Ishikawa (cell line): ENCODE measurements around the gene GABRR3.
A peak's percentile ranks its signal among the peaks of the same experiment; 100 is the strongest.

ENCODE experiments used
- CEBPB ChIP-seq: IDR thresholded peaks from 2 replicates; pipeline ENCODE4 v1.6.1; 2012
- CREB1 ChIP-seq: IDR thresholded peaks from 2 replicates; pipeline ENCODE4 v1.6.1; 2012; ENCODE audit warnings: low read depth
- EGR1 ChIP-seq: IDR thresholded peaks from 2 replicates; pipeline ENCODE4 v1.6.1; 2012
- EP300 ChIP-seq: IDR thresholded peaks from 2 replicates; pipeline ENCODE4 v1.6.1; 2012; ENCODE audit warnings: borderline replicate concordance
- FOXM1 ChIP-seq: IDR thresholded peaks from 2 replicates; pipeline ENCODE4 v1.6.1; 2012; ENCODE audit warnings: low read depth, borderline replicate concordance
- MAX ChIP-seq: IDR thresholded peaks from 2 replicates; pipeline ENCODE4 v1.6.1; 2012
- NFIC ChIP-seq: IDR thresholded peaks from 2 replicates; pipeline ENCODE4 v1.6.1; 2012
- RAD21 ChIP-seq: IDR thresholded peaks from 2 replicates; pipeline ENCODE4 v1.6.1; 2012; ENCODE audit warnings: low read depth
- REST ChIP-seq: IDR thresholded peaks from 2 replicates; pipeline ENCODE4 v1.6.1; 2012; ENCODE audit warnings: low read depth, mild to moderate bottlenecking
- TAF1 ChIP-seq: IDR thresholded peaks from 2 replicates; pipeline ENCODE4 v1.6.1; 2012; ENCODE audit warnings: low read depth, mild to moderate bottlenecking
- TCF12 ChIP-seq: IDR thresholded peaks from 2 replicates; pipeline ENCODE4 v1.6.1; 2012; ENCODE audit warnings: low read depth
- USF1 ChIP-seq: IDR thresholded peaks from 2 replicates; pipeline ENCODE4 v1.6.1; 2012
- YY1 ChIP-seq: IDR thresholded peaks from 2 replicates; pipeline ENCODE4 v1.6.1; 2012; ENCODE audit warnings: low read depth

DNA sequence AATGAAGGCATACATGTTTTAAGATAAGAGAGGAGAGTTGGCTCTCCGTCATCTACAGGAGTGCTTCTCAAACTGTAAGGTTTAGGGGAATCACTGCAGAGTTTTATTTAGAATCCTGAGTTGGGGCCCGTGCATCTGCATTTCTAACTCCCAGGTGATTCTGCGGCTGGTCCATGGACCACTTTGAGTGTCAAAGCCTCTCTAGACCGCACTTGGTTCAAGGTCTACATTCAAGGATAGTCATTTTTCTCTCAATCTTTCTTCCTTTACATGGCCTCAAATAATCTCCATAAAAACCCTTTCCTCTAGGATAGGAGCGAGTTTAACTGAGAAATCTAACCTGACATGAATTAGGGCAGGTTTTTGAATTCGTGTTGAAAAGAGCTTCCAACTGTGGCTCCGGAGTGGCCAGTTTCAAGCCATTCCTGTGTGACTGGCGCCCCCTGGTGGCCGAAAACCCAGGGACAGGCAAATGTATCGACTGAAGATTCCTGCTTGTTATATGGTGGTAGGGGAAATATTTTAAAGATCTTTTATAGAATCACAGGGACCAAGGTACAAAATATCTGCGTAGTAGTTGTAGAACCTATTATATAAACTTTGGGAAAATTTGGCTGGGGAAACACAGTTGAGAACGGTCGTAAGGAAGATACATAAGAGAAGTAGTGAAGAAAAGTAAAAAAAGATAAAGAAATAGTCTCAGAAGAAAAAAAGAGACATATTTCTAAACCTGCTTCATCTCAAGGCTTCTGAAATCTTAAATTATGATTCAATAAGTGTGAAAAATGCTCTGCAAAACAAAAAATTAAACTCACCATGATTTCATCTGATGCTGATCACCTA, 11.9 kb downstream of the GABRR3 start:
- no peak for TF ChIP-seq YY1
- TF ChIP-seq EP300, result no peak
- TF ChIP-seq RAD21, result peak; percentile 96
- TF ChIP-seq TAF1, result no peak
- TF ChIP-seq NFIC, result no peak
- no peak for TF ChIP-seq REST
- no peak for TF ChIP-seq MAX
- no peak for TF ChIP-seq FOXM1
- TF ChIP-seq USF1, result no peak
- TF ChIP-seq CREB1, result no peak
- TF ChIP-seq TCF12, result no peak
- no peak for TF ChIP-seq CEBPB
- no peak for TF ChIP-seq EGR1
